GM12891 (cell line): Measurements from ENCODE around the gene CREB3L2.

Experiments
- POLR2A ChIP-seq: IDR thresholded peaks from 2 replicates; pipeline ENCODE4 v1.6.1; 2011; ENCODE audit warnings: low read depth, low read length, control low read depth
- POLR2AphosphoS5 ChIP-seq: IDR thresholded peaks from 2 replicates; pipeline ENCODE4 v1.6.1; 2011; ENCODE audit warnings: low read depth, low read length, control low read depth
- TAF1 ChIP-seq: IDR thresholded peaks from 2 replicates; pipeline ENCODE4 v1.6.1; 2011; ENCODE audit warnings: low read depth, low read length, control low read depth

GRCh38 chr7:137850571-137850970, 151.3 kb downstream of the CREB3L2 start:
- TF ChIP-seq POLR2A (no peak), POLR2AphosphoS5 (no peak), TAF1 (no peak)
